Esophagus squamous epithelium (tissue), 5 donors: ENCODE measurements around the gene CCDC179. TPM values are rescaled to one million over a fixed set of nuclear protein-coding genes. Genes with fewer than 3 reads are reported as not detected.
A peak's percentile ranks its signal among the peaks of the same experiment; 100 is the strongest.

ENCODE experiments used
- DNase-seq: peaks from one replicate; lab custom pipeline; 2025; lab: John Stamatoyannopoulos, UW
- H3K27ac ChIP-seq, 4 donors: fragments of 200-600 bp; sonication (generic); one replicate each; pipeline ENCODE4 v1.5.1; 2016 to 2019; ENCODE audit warnings: mild to moderate bottlenecking in 1 of 4
- H3K27me3 ChIP-seq, 4 donors: fragments of 200-600 bp; sonication (generic); 1 replicate in 3 of 4; 2 replicates in 1 of 4; pipeline versions ENCODE4 v1.5.1 to v1.6.0; 2017 to 2021; ENCODE audit warnings: antibody characterized with exemption in 1 of 4
- H3K36me3 ChIP-seq, 3 donors: fragments of 200-600 bp; sonication (generic); one replicate each; pipeline ENCODE4 v1.5.1; 2016 to 2019
- H3K4me1 ChIP-seq, 3 donors: fragments of 200-600 bp; sonication (generic); one replicate each; pipeline ENCODE4 v1.5.1; 2017 to 2019
- H3K4me3 ChIP-seq, 4 donors: fragments of 200-600 bp; sonication (generic); 1 replicate in 3 of 4; 2 replicates in 1 of 4; pipeline ENCODE4 v1.5.1; 2016 to 2019; ENCODE audit warnings: mild to moderate bottlenecking in 2 of 4, moderate library complexity in 1 of 4
- H3K9me3 ChIP-seq, 3 donors: fragments of 200-600 bp; sonication (generic); one replicate each; pipeline ENCODE4 v1.5.1; 2016 to 2019
- POLR2A ChIP-seq, 4 donors: fragments of 450-650 bp; IDR thresholded peaks; one replicate each; pipeline ENCODE4 v1.6.1; 2017; ENCODE audit warnings: antibody characterized with exemption in 4 of 4, mild to moderate bottlenecking in 4 of 4, moderate library complexity in 3 of 4
- WGBS, 2 donors: methylation state at CpG; one replicate each; pipeline ENCODE4 v1.1.5; 2018; 5-methylcytosine and 5-hydroxymethylcytosine counted together
- intact Hi-C: fragments of 100-400 bp; cut with DNase I; formaldehyde crosslinking; loops from one replicate; pipeline ENCODE4 v1.15.0; 2022
- total RNA-seq, 4 donors: library from RNA; depleted of rRNA; stranded (reverse); fragments of >200 nt; gene quantifications; one replicate each; pipeline ENCODE4 v1.1.0, GENCODE V29; 2016
- TF ChIP-seq, protein P1 (sequence below), 6 experiments: fragments of 450-650 bp in 4 of 6; fragments of 200-600 bp in 2 of 6; sonication (generic) in 2 of 6; IDR thresholded peaks; one replicate each; pipeline ENCODE4 v1.5.1; 2016 to 2019; ENCODE audit warnings: antibody characterized with exemption in 6 of 6, mild to moderate bottlenecking in 4 of 6, moderate library complexity in 4 of 6
- donor health status: DM: yes; HTN: yes; CAD: no.

Gene CCDC179
- total RNA-seq, 4 donors from 2014 or later, result not detected

GRCh38 chr11:22832315-22833015 is 27.8 kb downstream of the CCDC179 start:
- no peaks in the 10 kb centered on the region for H3K9me3 ChIP-seq
- H3K36me3 ChIP-seq, result no peaks in the 10 kb centered on the region
- no peak overlapping the region for H3K27ac ChIP-seq
- H3K4me1 ChIP-seq, result peaks cover 0 to 19% (median 9%) of the 10 kb centered on the region in 3 donors
- no peak overlapping the region for H3K4me3 ChIP-seq
- no peak for DNase-seq
- intact Hi-C loops, result no loop called here
- no peak for TF ChIP-seq POLR2A (IDR thresholded peaks at IDR 0.05)
- TF ChIP-seq, protein P1, sequence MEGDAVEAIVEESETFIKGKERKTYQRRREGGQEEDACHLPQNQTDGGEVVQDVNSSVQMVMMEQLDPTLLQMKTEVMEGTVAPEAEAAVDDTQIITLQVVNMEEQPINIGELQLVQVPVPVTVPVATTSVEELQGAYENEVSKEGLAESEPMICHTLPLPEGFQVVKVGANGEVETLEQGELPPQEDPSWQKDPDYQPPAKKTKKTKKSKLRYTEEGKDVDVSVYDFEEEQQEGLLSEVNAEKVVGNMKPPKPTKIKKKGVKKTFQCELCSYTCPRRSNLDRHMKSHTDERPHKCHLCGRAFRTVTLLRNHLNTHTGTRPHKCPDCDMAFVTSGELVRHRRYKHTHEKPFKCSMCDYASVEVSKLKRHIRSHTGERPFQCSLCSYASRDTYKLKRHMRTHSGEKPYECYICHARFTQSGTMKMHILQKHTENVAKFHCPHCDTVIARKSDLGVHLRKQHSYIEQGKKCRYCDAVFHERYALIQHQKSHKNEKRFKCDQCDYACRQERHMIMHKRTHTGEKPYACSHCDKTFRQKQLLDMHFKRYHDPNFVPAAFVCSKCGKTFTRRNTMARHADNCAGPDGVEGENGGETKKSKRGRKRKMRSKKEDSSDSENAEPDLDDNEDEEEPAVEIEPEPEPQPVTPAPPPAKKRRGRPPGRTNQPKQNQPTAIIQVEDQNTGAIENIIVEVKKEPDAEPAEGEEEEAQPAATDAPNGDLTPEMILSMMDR (IDR thresholded peaks at IDR 0.05), result no peak
- no peaks in the 10 kb centered on the region for H3K27me3 ChIP-seq
- 46 to 52% methylated on average over 3 of the region's 3 CpGs for WGBS, 2 donors

DNA sequence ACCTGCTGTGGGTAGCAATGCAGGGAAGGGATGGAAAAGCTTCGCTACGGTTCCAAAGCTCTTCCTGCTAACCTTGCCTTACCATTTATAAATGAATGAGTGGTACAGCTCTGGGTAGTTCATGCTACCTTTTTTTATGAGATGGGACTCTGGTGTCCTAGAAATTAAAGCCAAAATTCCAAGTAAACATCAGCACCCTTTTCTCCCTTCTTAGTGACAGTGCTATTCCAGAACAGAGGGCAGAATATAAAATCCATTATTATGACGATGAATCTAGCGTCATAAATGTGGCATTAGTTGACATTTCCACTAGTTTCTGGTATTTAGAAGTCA is 30.2 kb downstream of the CCDC179 start:
- no peak for TF ChIP-seq POLR2A (IDR thresholded peaks at IDR 0.05)
- TF ChIP-seq, protein P1 (IDR thresholded peaks at IDR 0.05), result no peak
- intact Hi-C loops, result no loop called here
- DNase-seq, result no peak
- 19 to 21% methylated on average over 2 to 4 of the region's 4 CpGs for WGBS, 2 donors
- Histone ChIP-seq H3K36me3 (peaks cover 0 to 19% (median 0%) of the 10 kb centered on the region in 3 donors), H3K9me3 (no peaks in the 10 kb centered on the region), H3K27ac (no peak overlapping the region), H3K4me1 (peaks cover 0 to 19% (median 9%) of the 10 kb centered on the region in 3 donors), H3K4me3 (peak overlapping the region; percentile 79 to 97 (median 86)), H3K27me3 (no peaks in the 10 kb centered on the region)

DNA sequence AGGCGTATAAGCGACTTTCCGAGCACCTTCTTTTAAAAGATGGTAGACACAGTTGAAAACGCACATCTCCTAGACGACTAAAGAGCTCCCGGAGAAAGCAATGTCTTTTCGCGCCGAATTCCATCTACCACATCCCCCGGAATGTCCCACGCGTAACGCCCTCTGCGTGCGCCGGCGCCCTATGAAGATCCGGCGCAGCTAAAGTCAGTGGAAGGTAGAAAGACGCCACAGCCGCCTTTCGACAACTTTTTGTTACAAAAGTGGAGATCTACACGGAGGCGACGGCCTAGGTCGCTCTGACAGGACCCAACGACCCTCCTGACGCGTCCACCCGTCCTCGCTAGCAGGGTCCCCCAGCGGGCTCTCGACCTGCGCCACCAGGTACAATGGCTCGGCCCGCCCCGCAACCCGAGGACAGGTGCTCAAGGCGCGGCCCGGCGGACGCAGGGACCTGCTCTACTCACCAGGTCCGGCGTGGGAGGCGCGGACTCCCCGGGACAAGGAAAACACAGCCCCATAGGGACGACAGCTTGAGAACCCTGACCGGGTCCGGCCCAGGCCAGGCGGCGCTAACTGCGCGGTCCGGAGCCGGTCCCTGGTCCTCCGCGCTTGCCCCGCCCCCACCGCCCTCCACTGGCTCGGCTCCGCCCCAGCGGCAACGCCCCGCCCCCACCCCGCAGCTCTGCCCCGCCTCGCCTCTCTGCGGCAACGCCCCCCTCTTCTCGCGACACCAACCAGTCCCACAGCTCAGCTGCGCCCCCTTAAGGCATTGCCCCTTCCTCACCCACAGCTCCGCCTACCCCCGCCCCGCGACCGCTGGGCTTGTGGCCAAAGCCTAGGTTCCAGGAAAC is 30.8 kb downstream of the CCDC179 start, which contains the start of gene SVIP:
TSS of gene SVIP (minus strand) at position 571 of the 851 bp plus-strand sequence. CDS start at position 518, 53 bp downstream.
- H3K4me3 ChIP-seq, result peak within 1 kb of the TSS; percentile 79 to 97 (median 86)
- DNase-seq, result peak; percentile 84
- H3K4me1 ChIP-seq, result peaks cover 0 to 19% (median 9%) of the 10 kb centered on the region in 3 donors
- peak within 1 kb of the TSS; percentile 82 to 91 (median 91) for H3K27ac ChIP-seq
- no peaks in the 10 kb centered on the region for H3K9me3 ChIP-seq
- H3K27me3 ChIP-seq, result no peaks in the 10 kb centered on the region
- TF ChIP-seq, protein P1 (IDR thresholded peaks at IDR 0.05), result peak in 5 of 6 experiments; percentile 22 to 61 (median 45)
- TF ChIP-seq POLR2A (IDR thresholded peaks at IDR 0.05), result peak in 2 of 4 donors; percentile 61 to 81
- H3K36me3 ChIP-seq, result peaks cover 0 to 25% (median 0%) of the 10 kb centered on the region in 3 donors
- 1 to 2% methylated on average over 23 of the region's 79 CpGs for WGBS, 2 donors
- intact Hi-C loops, result no loop called here

DNA sequence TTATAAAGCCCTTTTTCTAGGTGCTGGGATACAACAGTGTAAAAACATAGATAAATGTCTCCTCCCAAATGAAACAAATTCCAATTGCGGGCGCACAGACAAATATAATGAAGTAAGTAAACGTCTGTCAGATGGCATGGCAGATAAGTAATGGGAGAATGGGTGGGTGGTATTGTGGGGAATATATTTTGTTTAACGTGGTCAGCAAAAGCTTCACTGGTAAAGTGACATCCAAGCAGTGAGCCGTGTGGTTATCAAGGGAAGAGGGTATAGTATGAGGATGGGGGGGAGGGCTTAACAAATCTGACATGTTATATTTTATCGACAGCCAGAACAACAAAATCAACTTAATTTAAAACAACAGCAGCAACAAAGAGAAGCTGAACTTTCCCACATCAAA is 31.9 kb downstream of the CCDC179 start:
- Histone ChIP-seq H3K4me1 (peaks cover 0 to 19% (median 9%) of the 10 kb centered on the region in 3 donors), H3K27me3 (no peaks in the 10 kb centered on the region), H3K36me3 (peaks cover 0 to 34% (median 0%) of the 10 kb centered on the region in 3 donors), H3K9me3 (no peaks in the 10 kb centered on the region), H3K27ac (no peak overlapping the region), H3K4me3 (peak overlapping the region in 1 of 4 donors; percentile 97)
- intact Hi-C loops, result no loop called here
- TF ChIP-seq POLR2A (IDR thresholded peaks at IDR 0.05), result no peak
- TF ChIP-seq, protein P1 (IDR thresholded peaks at IDR 0.05), result no peak
- WGBS, 2 donors, result 62 to 69% methylated on average over 6 of the region's 6 CpGs
- DNase-seq, result no peak
